Hepatocyte (in vitro differentiated cells): ENCODE measurements around the gene SBF2. TPM values are rescaled to one million over a fixed set of nuclear protein-coding genes. Genes with fewer than 3 reads are reported as not detected.

Source experiments
- DNase-seq: peaks from one replicate; pipeline ENCODE4 v3.0.0-alpha.2; 2016; ENCODE audit warnings: low spot score
- H2AFZ ChIP-seq: fragments of 200-600 bp; sonication (generic); 2 replicates; pipeline ENCODE4 v1.6.0; 2016; ENCODE audit warnings: antibody characterized with exemption, mild to moderate bottlenecking
- H3K27ac ChIP-seq: fragments of 200-600 bp; sonication (generic); 2 replicates; pipeline ENCODE4 v1.5.1; 2016; ENCODE audit warnings: mild to moderate bottlenecking
- H3K27me3 ChIP-seq: fragments of 200-600 bp; sonication (generic); 2 replicates; pipeline ENCODE4 v1.6.1; 2016
- H3K36me3 ChIP-seq: fragments of 200-600 bp; sonication (generic); replicated peaks from 2 replicates; pipeline ENCODE4 v1.5.1; 2016; ENCODE audit warnings: low read depth; ENCODE audit not compliant: insufficient read depth
- H3K4me1 ChIP-seq: fragments of 200-600 bp; sonication (generic); 2 replicates; pipeline ENCODE4 v1.5.1; 2016; ENCODE audit warnings: mild to moderate bottlenecking, moderate library complexity; ENCODE audit not compliant: insufficient read depth
- H3K4me2 ChIP-seq: fragments of 200-600 bp; sonication (generic); 2 replicates; pipeline ENCODE4 v1.6.0; 2016
- H3K4me3 ChIP-seq: fragments of 200-600 bp; sonication (generic); 2 replicates; pipeline ENCODE4 v1.5.1; 2016; ENCODE audit warnings: mild to moderate bottlenecking
- H3K79me2 ChIP-seq: fragments of 200-600 bp; sonication (generic); 2 replicates; pipeline ENCODE4 v1.6.0; 2017; ENCODE audit warnings: mild to moderate bottlenecking
- H3K9me2 ChIP-seq: fragments of 200-600 bp; sonication (generic); replicated peaks from 2 replicates; pipeline ENCODE4 v1.6.0; 2017; ENCODE audit warnings: mild to moderate bottlenecking; ENCODE audit not compliant: insufficient read depth
- H3K9me3 ChIP-seq: fragments of 200-600 bp; sonication (generic); 2 replicates; pipeline ENCODE4 v1.5.1; 2016; ENCODE audit warnings: low read depth, mild to moderate bottlenecking
- H4K20me1 ChIP-seq: fragments of 200-600 bp; sonication (generic); 2 replicates; pipeline ENCODE4 v1.6.0; 2016; ENCODE audit warnings: mild to moderate bottlenecking; ENCODE audit not compliant: insufficient read depth, poor library complexity, severe bottlenecking
- CTCF ChIP-seq: fragments of 200-600 bp; sonication (generic); IDR thresholded peaks from 2 replicates; pipeline ENCODE4 v1.5.1; 2016; ENCODE audit warnings: antibody characterized with exemption, mild to moderate bottlenecking; ENCODE audit not compliant: poor library complexity
- EZH2 ChIP-seq: fragments of 200-600 bp; sonication (generic); IDR thresholded peaks from 2 replicates; pipeline ENCODE4 v1.6.1; 2016; ENCODE audit warnings: antibody characterized with exemption, mild to moderate bottlenecking, borderline replicate concordance
- EZH2phosphoT487 ChIP-seq: fragments of 200-600 bp; sonication (generic); IDR thresholded peaks from one replicate; pipeline ENCODE4 v1.6.1; 2018; ENCODE audit warnings: antibody characterized with exemption, mild to moderate bottlenecking, low read depth, moderate library complexity; ENCODE audit not compliant: unreplicated experiment, severe bottlenecking
- WGBS: methylation state at CpG from one replicate; pipeline ENCODE4 v1.1.6; 2016; ENCODE audit warnings: low lambda C conversion rate; ENCODE audit errors: missing lambda C conversion rate; 5-methylcytosine and 5-hydroxymethylcytosine counted together
- polyA plus RNA-seq: library from polyadenylated mRNA; unstranded; fragments of >200 nt; fragmentation: Nextera tagmentation; extraction: Ambion mirVana; gene quantifications from 2 replicates; pipeline ENCODE4 v1.2.1, GENCODE V29; 2016
- total RNA-seq: library from RNA; depleted of rRNA; stranded (reverse); fragments of >200 nt; gene quantifications from 2 replicates; pipeline ENCODE4 v1.2.3, GENCODE V29; 2014

The SBF2 gene
- total and polyA plus RNA-seq, 2 experiments from 2014 or later: 25.7 to 83.2 TPM

DNA sequence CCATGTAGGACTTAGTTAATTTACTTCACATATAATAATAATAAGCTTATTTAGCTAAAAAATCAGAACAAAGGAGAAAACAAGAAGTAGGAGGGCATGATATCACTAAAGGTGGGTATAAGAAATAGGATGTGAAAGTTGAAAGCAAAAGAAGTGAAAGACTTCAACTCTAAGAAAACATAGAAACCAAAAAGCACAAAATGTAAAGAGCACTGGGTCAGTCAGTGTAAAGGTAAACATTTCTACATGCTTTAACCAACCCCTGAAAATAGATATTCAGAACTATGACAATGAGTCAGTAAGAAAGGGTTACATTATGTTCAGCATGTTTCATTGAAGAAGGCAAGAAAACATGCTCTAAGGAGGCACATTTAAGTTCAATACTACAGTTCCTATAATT, 331.3 kb downstream of the SBF2 start:
- Histone ChIP-seq H3K4me1 (no peaks in the 10 kb centered on the region), H3K36me3 (no peaks in the 10 kb centered on the region), H3K4me3 (no peak overlapping the region), H2AFZ (no peak overlapping the region), H3K9me2 (no peaks in the 10 kb centered on the region), H3K27ac (no peak overlapping the region), H3K4me2 (no peak overlapping the region), H3K27me3 (no peaks in the 10 kb centered on the region), H4K20me1 (no peaks in the 10 kb centered on the region), H3K79me2 (no peaks in the 10 kb centered on the region), H3K9me3 (no peaks in the 10 kb centered on the region)
- TF ChIP-seq EZH2phosphoT487: no peak
- no peak for TF ChIP-seq EZH2
- no peak for TF ChIP-seq CTCF
- DNase-seq: no peak

- H3K36me3 ChIP-seq: no peaks in the 10 kb centered on the region
These were observed 336.9 kb downstream of the SBF2 start for GRCh38 chr11:9957072-9957471.

DNA sequence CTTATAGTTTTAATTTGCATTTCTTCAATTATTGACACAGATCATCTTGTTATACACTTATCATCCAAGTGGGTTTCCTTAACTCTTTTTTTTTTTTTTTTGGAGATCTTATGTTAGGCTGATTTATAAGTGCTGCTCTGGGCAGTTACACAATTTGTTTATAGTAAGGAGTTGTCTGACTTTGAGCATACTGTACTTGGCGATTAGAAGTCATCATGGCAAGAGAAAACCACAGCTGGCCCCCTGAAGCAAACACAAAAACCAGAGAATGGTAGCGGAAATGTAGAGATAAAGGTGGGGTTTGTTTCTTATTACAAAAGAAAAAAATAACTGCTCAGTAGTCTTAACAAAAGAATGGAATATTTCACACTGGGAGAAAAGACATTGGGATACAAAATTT, 337.5 kb downstream of the SBF2 start:
- no peaks in the 10 kb centered on the region for H3K9me2 ChIP-seq
- H3K4me3 ChIP-seq: no peak overlapping the region
- H2AFZ ChIP-seq: no peak overlapping the region
- TF ChIP-seq CTCF: no peak
- no peak for TF ChIP-seq EZH2
- H3K4me2 ChIP-seq: no peak overlapping the region
- no peaks in the 10 kb centered on the region for H3K27me3 ChIP-seq
- H3K27ac ChIP-seq: no peak overlapping the region
- no peaks in the 10 kb centered on the region for H3K79me2 ChIP-seq
- H3K36me3 ChIP-seq: no peaks in the 10 kb centered on the region
- 68% methylated on average over 2 of the region's 2 CpGs for WGBS
- H4K20me1 ChIP-seq: no peaks in the 10 kb centered on the region
- no peaks in the 10 kb centered on the region for H3K9me3 ChIP-seq
- DNase-seq: no peak
- H3K4me1 ChIP-seq: peaks cover 7% of the 10 kb centered on the region

More at GRCh38 chr11:9957072-9957471, 336.9 kb downstream of the SBF2 start:
- WGBS: 96% methylated on average over 4 of the region's 4 CpGs
- Histone ChIP-seq H3K27ac (no peak overlapping the region), H2AFZ (no peak overlapping the region), H3K27me3 (no peaks in the 10 kb centered on the region), H4K20me1 (no peaks in the 10 kb centered on the region), H3K9me2 (no peaks in the 10 kb centered on the region), H3K79me2 (no peaks in the 10 kb centered on the region), H3K4me3 (no peak overlapping the region), H3K9me3 (no peaks in the 10 kb centered on the region), H3K4me2 (no peak overlapping the region), H3K4me1 (peaks cover 5% of the 10 kb centered on the region)
- no peak for DNase-seq
- TF ChIP-seq CTCF (no peak), EZH2 (no peak), EZH2phosphoT487 (no peak)

DNA sequence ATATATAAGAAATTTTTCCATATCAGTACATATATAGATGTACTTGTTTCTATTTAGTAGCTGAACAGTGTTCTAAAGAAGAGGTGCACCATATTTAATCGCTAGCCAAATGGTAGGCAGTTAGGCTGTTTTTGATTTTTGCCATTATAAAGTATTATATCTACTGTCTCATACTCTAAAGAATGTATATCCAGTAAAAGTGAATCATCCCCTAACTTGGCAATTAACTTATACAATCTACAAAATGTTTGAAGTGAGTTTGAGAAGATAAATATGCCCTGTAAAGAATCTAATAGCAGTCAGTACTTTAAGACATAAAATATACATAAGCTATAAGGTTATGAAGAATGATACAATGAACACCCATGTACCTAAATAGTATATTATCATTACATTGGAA, 338.6 kb downstream of the SBF2 start:
- Histone ChIP-seq H3K36me3 (peaks cover 3% of the 10 kb centered on the region), H2AFZ (no peak overlapping the region), H3K27me3 (no peaks in the 10 kb centered on the region), H3K4me1 (peaks cover 7% of the 10 kb centered on the region), H3K9me3 (no peaks in the 10 kb centered on the region), H3K9me2 (no peaks in the 10 kb centered on the region), H3K27ac (no peak overlapping the region), H3K4me3 (no peak overlapping the region), H3K4me2 (no peak overlapping the region), H4K20me1 (no peaks in the 10 kb centered on the region), H3K79me2 (no peaks in the 10 kb centered on the region)
- no peak for TF ChIP-seq CTCF
- TF ChIP-seq EZH2: no peak
- TF ChIP-seq EZH2phosphoT487: no peak
- WGBS: 100% methylated on average over 1 of the region's 1 CpG
- no peak for DNase-seq
